OCI-LY7 (cell line): Measurements from ENCODE around the gene NCAN.

Experiments used
- EZH2phosphoT487 ChIP-seq: fragments of 200-600 bp; sonication (generic); IDR thresholded peaks from 2 replicates; pipeline ENCODE4 v1.6.1; 2018; ENCODE audit warnings: low read depth, borderline replicate concordance, mild to moderate bottlenecking, mixed run types, antibody characterized with exemption, low read length, moderate library complexity, mixed read lengths
- TF ChIP-seq, protein P1 (sequence below): fragments of 200-600 bp; sonication (generic); conservative IDR thresholded peaks from 2 replicates; pipeline ENCODE4 v1.5.1; 2014; ENCODE audit warnings: mild to moderate bottlenecking, antibody characterized with exemption, low read length, moderate library complexity, mixed read lengths

DNA sequence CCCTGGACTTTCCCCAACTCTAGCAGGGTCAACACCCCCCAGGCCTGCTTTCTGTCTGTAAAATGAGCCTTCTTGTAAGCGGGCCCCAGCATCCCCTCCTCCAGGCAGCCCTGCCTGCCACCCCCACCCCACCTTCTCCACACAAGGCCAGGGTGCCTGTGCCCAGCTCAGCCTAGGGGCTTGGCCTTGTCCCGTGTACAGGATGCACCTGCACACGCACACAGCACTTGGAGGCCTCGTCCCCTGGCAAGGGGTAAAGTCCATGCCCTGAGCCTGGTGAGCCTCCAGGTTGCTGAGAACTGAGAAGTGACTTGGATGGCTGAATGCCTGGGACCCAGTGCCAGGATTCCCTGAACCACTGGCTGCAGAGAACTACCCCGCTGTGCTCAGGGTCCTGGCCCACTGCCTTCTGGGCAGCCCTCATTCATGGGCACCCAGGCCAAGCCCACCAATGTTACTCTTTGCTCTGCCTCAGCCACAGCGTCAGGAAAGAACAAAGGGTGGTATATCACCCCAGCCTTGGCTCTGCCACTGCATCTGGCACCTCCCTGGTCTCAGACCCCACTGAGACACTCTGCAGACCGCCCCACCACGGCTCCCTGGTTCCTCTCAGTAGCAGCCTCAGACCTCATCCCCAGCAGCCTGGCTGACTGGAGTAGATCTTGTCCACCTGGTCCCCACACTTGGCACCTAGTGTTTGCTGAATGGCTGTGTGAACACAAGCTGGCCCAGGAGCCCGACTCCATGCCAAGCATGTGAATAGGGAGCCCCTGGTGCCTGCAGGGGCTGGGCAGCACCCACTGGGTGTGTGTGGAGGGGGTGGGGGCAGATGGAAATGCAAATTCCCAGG, 63.2 kb downstream of the NCAN start:
- TF ChIP-seq, protein P1, sequence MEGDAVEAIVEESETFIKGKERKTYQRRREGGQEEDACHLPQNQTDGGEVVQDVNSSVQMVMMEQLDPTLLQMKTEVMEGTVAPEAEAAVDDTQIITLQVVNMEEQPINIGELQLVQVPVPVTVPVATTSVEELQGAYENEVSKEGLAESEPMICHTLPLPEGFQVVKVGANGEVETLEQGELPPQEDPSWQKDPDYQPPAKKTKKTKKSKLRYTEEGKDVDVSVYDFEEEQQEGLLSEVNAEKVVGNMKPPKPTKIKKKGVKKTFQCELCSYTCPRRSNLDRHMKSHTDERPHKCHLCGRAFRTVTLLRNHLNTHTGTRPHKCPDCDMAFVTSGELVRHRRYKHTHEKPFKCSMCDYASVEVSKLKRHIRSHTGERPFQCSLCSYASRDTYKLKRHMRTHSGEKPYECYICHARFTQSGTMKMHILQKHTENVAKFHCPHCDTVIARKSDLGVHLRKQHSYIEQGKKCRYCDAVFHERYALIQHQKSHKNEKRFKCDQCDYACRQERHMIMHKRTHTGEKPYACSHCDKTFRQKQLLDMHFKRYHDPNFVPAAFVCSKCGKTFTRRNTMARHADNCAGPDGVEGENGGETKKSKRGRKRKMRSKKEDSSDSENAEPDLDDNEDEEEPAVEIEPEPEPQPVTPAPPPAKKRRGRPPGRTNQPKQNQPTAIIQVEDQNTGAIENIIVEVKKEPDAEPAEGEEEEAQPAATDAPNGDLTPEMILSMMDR, result no peak
- no peak for TF ChIP-seq EZH2phosphoT487
